ENCODE measurements around the gene BRIP1. TPM values are rescaled to one million over a fixed set of nuclear protein-coding genes. Genes with fewer than 3 reads are reported as not detected.

Gene BRIP1
- total RNA-seq, 4 donors from 2014 or later, result 0.13 to 0.79 (median 0.38) TPM

DNA sequence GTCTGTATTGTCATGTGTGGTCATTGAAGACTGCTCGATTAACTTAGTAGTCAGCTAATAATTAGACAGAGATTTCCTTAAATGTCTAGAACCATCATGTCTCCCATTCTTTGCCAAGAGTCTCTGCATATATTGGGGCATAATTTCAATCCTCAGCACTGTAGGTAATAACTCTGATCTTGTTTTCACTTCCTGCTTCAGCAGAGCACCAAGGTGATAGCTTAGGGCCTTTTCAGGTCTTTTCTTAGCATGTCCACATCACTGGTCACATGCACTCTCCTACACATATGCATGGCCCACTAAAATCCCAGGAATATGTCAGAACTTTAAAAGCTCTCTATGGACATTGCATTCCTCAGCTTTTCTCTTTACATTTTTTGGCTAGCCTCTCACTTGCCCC is 162.0 kb downstream of the BRIP1 start:
- ATAC-seq (ENCODE audit: low FRiP score) (no peak), DNase-seq (ENCODE audit: low spot score) (no peak)
- TF ChIP-seq, protein P1, sequence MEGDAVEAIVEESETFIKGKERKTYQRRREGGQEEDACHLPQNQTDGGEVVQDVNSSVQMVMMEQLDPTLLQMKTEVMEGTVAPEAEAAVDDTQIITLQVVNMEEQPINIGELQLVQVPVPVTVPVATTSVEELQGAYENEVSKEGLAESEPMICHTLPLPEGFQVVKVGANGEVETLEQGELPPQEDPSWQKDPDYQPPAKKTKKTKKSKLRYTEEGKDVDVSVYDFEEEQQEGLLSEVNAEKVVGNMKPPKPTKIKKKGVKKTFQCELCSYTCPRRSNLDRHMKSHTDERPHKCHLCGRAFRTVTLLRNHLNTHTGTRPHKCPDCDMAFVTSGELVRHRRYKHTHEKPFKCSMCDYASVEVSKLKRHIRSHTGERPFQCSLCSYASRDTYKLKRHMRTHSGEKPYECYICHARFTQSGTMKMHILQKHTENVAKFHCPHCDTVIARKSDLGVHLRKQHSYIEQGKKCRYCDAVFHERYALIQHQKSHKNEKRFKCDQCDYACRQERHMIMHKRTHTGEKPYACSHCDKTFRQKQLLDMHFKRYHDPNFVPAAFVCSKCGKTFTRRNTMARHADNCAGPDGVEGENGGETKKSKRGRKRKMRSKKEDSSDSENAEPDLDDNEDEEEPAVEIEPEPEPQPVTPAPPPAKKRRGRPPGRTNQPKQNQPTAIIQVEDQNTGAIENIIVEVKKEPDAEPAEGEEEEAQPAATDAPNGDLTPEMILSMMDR (IDR thresholded peaks at IDR 0.05), result no peak

DNA sequence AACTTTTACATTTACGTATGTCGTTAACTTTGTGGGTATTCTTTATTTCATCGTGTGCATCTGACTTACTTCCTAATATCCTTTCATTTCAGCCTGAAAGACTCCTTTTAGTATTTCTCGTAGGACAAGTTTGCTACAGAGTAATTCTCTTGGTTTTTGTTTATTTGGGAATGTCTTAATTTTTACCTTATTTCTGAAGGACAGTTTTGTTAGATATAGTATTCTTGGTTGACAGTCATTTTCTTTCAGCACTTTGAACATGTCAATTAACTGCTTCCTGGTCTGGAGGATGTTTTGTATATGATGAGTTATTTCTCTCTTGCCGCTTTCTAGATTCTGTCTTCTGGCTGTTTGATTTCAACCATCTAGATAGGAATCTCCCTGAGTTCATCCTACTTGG is 163.1 kb downstream of the BRIP1 start:
- DNase-seq (ENCODE audit: low spot score) (no peak), ATAC-seq (ENCODE audit: low FRiP score) (no peak)
- TF ChIP-seq, protein P1 (IDR thresholded peaks at IDR 0.05), result no peak

DNA sequence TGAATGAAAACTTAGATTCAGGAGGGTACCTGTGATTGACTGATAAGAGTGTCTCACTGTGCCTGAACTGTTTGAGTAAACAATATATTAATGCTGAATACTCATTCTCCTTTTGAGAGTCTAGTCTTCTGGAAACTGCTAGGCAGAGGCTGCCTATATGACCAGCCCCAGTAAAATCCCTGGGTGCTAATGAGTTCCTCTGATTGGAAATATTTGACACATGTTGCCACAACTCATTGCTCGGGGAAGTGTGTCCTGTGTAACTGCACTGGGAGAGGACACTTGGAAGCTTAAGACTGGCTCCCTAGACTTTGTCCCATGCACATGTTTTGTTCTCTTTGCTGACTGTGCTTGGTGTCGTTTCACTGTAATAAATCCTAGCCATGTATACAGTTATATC is 163.6 kb downstream of the BRIP1 start:
- ATAC-seq (ENCODE audit: low FRiP score), result no peak
- no peak for DNase-seq (ENCODE audit: low spot score)
- TF ChIP-seq, protein P1 (IDR thresholded peaks at IDR 0.05), result no peak

DNA sequence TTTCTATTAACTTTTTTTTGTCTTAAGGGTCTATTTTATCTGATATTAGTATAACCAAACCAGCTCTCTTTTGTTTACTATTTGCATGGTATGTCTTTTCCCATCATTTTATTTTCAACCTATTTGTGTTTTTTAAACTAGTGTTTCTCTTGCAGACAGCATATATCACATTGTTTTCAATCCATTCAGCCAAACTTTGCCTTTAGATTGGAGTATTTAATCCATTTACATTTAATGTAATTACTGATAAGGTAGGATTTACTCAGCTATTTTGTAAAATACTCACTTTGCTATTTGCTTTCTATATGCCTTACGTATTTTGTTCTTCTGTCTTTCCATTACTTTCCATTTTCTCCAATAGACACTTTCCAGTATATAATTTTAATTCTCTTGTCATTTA is 164.3 kb downstream of the BRIP1 start:
- TF ChIP-seq, protein P1 (IDR thresholded peaks at IDR 0.05), result no peak
- no peak for DNase-seq (ENCODE audit: low spot score)
- no peak for ATAC-seq (ENCODE audit: low FRiP score)

DNA sequence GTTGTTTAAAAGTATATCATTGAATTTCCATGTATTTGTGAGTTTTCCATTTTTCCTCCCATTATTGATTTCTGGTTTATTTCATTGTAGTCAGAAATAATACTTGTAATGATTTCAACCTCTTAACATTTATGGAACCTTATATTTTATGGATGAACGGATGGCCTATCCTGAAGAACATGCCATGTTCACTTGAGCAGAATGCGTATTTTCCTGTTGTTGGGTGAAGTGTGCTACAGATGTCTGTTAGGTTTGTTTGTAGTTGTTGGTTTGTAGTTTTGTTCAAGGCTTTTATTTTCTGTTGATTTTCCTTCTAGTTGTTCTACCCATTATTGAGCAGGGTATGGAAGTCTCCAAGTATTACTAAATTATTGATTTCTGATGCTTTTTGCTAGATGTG is 165.1 kb downstream of the BRIP1 start:
- DNase-seq (ENCODE audit: low spot score) (no peak), ATAC-seq (ENCODE audit: low FRiP score) (no peak)
- TF ChIP-seq, protein P1 (IDR thresholded peaks at IDR 0.05), result no peak

DNA sequence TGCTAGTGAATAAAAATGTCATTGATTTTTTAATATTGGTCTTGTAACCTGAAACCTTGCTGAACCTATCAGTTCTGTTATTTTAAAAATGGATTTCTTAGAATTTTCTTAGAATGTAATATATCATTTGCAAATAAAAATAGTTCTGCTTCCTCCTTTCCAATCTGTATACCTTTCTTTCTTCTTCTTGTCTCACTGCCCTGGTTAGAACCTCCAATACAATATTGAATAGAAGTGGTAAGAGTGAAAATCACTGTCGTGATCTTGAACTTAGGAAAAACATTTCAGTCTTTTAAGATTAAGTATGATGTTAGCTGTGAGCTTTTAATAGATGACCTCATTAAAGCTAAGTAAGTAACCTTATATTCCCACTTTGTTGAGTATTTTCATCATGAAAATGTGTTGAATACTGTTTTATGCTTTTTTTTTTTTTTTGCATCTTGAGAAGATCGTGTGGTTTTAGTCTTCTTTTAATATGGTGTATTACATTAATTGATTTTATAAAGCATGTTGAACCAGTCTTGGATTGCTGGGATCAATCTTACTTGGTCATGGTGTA is 167.5 kb downstream of the BRIP1 start:
- DNase-seq (ENCODE audit: low spot score) (no peak), ATAC-seq (ENCODE audit: low FRiP score) (no peak)
- TF ChIP-seq, protein P1 (IDR thresholded peaks at IDR 0.05), result no peak

DNA sequence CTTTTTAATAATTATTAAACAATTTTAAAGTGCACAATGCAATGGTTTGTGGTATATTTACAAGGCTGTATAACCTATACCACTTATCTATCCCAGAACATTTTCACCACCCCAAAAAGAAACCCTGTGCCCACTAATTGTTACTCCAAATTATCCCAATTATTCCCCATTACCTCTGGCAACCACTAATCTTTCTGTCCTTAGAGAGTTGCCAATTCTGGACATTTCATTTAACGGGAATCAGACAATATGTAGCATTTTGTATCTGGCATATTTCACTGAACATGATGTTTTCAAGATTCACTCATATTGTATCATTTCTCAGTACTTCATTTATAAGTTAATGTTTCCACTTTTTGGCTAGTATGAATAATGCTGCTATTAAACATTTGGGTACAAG is 169.2 kb downstream of the BRIP1 start:
- DNase-seq (ENCODE audit: low spot score) (no peak), ATAC-seq (ENCODE audit: low FRiP score) (no peak)
- TF ChIP-seq, protein P1 (IDR thresholded peaks at IDR 0.05), result no peak

Measured in omental fat pad (tissue), 4 donors.